HUES48 (cell line): ENCODE data around the gene EEPD1.
"Not testable (repeated sequence)": the region's sequence is repeated elsewhere in the genome, so short reads cannot be mapped to it uniquely, and the experiment has no call there.

Experiments used
- H3K27ac ChIP-seq: one replicate; pipeline ENCODE4 v1.7.0; 2013; ENCODE audit warnings: low read depth, low read length, inconsistent platforms
- H3K27me3 ChIP-seq: 2 replicates; pipeline ENCODE4 v1.6.1; 2013; ENCODE audit warnings: mild to moderate bottlenecking, low read length; ENCODE audit not compliant: control insufficient read depth, insufficient read depth
- H3K36me3 ChIP-seq: 2 replicates; pipeline ENCODE4 v1.6.1; 2013; ENCODE audit warnings: low read length; ENCODE audit not compliant: control insufficient read depth, insufficient read depth
- H3K4me1 ChIP-seq: 2 replicates; pipeline ENCODE4 v1.6.1; 2013; ENCODE audit warnings: mild to moderate bottlenecking, low read length; ENCODE audit not compliant: control insufficient read depth, insufficient read depth
- H3K4me3 ChIP-seq: 2 replicates; pipeline ENCODE4 v1.5.1; 2013; ENCODE audit warnings: mild to moderate bottlenecking, low read depth, low read length
- H3K9ac ChIP-seq: 2 replicates; pipeline ENCODE4 v1.6.1; 2013; ENCODE audit warnings: mild to moderate bottlenecking, low read depth, low read length, moderate library complexity
- H3K9me3 ChIP-seq: 2 replicates; pipeline ENCODE4 v1.6.1; 2013; ENCODE audit warnings: low read length; ENCODE audit not compliant: control insufficient read depth, insufficient read depth

EEPD1 gene

DNA sequence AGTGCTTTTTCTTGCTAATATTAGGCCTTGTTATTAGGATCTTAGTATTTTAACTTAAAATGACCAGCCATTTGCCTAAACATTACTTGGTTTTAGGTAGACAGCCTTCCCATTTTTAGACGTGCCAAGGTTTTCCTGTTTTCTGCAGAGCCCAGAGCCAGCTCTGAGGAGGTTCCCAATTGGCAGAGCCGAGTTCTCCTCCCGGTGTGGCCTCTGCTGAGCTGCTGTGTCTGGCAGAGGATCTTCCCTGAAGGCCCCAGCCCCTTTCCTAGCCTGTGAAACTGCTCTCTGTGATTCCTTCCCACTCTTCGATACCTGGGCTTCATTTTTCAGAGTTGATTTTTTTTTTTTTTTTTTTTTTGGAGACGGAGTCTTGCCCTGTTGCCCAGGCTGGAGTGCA is 91.4 kb downstream of the EEPD1 start:
- Histone ChIP-seq H3K4me1 (no peaks in the 10 kb centered on the region), H3K4me3 (no peak overlapping the region), H3K9me3 (peaks cover 4% of the 10 kb centered on the region; the same call in 1 of the 2 replicates), H3K27ac (no peak overlapping the region), H3K27me3 (no peaks in the 10 kb centered on the region), H3K9ac (no peak overlapping the region), H3K36me3 (no peaks in the 10 kb centered on the region)

DNA sequence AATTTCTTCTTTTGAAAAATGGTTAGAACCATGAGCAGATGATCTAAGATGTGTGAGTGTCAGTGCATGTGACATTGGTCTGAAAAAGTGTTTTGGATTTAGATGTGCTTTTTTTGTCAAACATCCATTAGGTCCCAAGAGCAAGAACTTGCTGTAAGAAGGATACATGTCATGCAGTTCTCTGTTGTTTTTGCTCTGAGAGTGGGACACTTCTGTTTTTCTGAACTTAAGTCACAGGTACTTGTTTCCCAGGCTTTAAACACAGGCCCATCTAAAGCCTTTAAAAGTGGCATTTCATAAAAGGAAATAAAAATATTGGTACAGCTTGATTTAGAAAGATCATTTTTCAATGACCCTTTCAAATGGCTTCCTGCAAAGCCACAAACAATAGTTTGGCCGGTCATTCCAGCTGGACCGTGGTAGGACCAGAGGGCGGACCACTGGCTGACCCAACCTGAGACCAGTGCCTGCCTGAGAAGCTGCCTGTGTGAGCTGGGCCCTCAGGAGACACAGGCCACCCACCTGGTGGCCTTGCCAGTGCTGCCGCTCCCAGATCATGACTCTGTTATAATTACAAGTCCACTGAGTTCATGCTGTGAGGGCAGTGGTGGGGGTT is 92.7 kb downstream of the EEPD1 start:
- no peaks in the 10 kb centered on the region for H3K9me3 ChIP-seq
- H3K9ac ChIP-seq: no peak overlapping the region
- H3K27ac ChIP-seq: no peak overlapping the region
- H3K27me3 ChIP-seq: no peaks in the 10 kb centered on the region
- no peaks in the 10 kb centered on the region for H3K4me1 ChIP-seq
- H3K4me3 ChIP-seq: no peak overlapping the region
- no peaks in the 10 kb centered on the region for H3K36me3 ChIP-seq

DNA sequence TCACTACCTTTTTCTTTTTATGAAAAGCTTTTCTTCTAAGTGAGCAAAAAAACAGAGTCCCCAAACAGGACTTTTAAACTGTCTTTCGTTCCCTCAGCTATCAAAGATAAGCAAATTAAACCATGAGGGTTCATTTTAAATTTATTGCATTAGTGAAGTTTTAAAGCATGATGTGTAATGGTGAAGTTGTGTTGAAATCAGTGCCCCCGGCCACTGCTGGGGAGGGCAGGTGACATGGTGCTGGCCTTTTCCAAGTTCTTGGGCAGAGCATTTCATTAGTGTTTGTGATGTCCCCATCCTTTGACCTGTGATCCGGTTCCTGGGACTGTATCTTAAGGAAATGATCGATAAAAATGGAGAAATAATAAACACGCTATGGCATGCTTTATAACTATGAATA is 96.0 kb downstream of the EEPD1 start:
- Histone ChIP-seq H3K9ac (no peak overlapping the region), H3K4me1 (no peaks in the 10 kb centered on the region), H3K9me3 (no peaks in the 10 kb centered on the region), H3K4me3 (no peak overlapping the region), H3K27me3 (no peaks in the 10 kb centered on the region), H3K27ac (no peak overlapping the region), H3K36me3 (no peaks in the 10 kb centered on the region)

GRCh38 chr7:36253699-36254098 is 100.6 kb downstream of the EEPD1 start:
- Histone ChIP-seq H3K27me3 (no peaks in the 10 kb centered on the region), H3K9me3 (no peaks in the 10 kb centered on the region; the same call in 1 of the 2 replicates), H3K9ac (no peak overlapping the region), H3K27ac (no peak overlapping the region), H3K36me3 (no peaks in the 10 kb centered on the region), H3K4me1 (peaks cover 2% of the 10 kb centered on the region; the same call in 1 of the 2 replicates), H3K4me3 (no peak overlapping the region)

- H3K27me3 ChIP-seq, H3K4me1 ChIP-seq, H3K9me3 ChIP-seq, H3K36me3 ChIP-seq: not testable (repeated sequence)
- Histone ChIP-seq H3K9ac (0 out of 2 replicates have a peak overlapping the region, but pooled peaks have one; percentile 12), H3K27ac (peak overlapping the region; percentile 62), H3K4me3 (peak overlapping the region; percentile 50)
Observed at GRCh38 chr7:36258510-36259259, 105.6 kb downstream of the EEPD1 start.

- no peaks in the 10 kb centered on the region for H3K27me3 ChIP-seq
- H3K27ac ChIP-seq: no peak overlapping the region
- peaks cover 6% of the 10 kb centered on the region; the same call in 1 of the 2 replicates for H3K4me1 ChIP-seq
- H3K36me3 ChIP-seq: no peaks in the 10 kb centered on the region
- no peak overlapping the region for H3K9ac ChIP-seq
- no peak overlapping the region for H3K4me3 ChIP-seq
- H3K9me3 ChIP-seq: no peaks in the 10 kb centered on the region; the same call in 1 of the 2 replicates
Observed at GRCh38 chr7:36260481-36260880, 107.4 kb downstream of the EEPD1 start.

- H3K9ac ChIP-seq: no peak overlapping the region
- peaks cover 6% of the 10 kb centered on the region; the same call in 1 of the 2 replicates for H3K4me1 ChIP-seq
- H3K27me3 ChIP-seq: no peaks in the 10 kb centered on the region
- no peak overlapping the region for H3K4me3 ChIP-seq
- H3K27ac ChIP-seq: no peak overlapping the region
- H3K36me3 ChIP-seq: no peaks in the 10 kb centered on the region
- no peaks in the 10 kb centered on the region for H3K9me3 ChIP-seq
Observed at GRCh38 chr7:36261019-36261754, 108.1 kb downstream of the EEPD1 start.

DNA sequence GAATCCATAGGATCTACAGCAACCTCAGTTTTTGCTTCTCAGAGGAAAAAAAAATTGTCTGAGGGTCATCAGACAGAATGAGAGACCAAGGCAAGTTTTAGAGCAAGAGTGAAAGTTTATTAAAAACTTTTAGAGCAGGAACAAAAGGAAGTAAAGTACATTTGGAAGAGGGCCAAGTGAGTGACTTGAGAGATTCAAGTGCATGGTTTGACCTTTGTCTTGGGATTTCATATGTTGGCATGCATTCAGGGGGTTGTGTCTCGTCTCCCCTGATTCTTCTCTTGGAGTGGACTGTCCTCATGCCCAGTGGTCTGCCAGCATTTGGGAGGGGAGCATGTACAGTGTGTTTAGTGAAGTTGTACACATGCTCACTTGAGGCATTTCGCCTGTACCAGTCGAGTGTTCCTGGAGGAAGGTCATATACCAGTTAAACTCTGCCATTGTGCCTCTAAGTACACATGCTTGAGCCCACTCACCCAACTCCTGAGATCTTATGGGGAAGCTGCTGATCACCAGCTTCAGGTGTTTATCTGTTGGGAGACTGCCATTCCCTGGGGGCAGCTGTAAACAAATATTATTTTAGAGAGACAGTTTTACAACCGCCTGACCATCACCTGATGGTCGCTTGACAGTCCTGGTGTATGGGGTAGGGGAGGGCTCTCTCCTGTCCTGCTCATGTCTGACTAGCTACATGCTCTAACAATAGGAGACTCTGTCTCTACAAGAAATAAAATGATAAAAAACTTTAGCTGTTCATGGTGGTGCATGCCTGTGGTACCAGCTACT is 109.4 kb downstream of the EEPD1 start:
- Histone ChIP-seq H3K4me1 (peaks cover 6% of the 10 kb centered on the region; the same call in 1 of the 2 replicates), H3K9ac (no peak overlapping the region)

DNA sequence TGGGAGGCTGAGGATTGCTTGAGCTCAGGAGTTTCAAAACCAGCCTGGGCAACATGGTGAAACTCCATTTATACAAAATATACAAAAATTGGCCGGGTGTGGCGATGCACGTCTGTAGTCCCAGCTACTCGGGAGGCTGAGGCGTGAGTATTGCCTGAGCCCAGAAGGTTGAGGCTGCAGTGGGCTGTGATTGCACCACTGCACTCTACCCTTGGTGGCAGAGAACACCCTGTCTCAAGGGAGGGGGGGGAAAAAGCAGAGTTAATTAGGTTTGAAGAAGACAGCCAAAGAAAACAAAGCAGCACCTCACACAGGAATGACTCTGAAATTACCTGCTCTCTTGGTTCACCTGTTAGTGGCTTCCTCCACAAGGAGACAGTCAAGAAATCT is 110.0 kb downstream of the EEPD1 start:
- H3K4me1 ChIP-seq: peaks cover 6% of the 10 kb centered on the region; the same call in 1 of the 2 replicates
- H3K27ac ChIP-seq: no peak overlapping the region
- no peak overlapping the region for H3K9ac ChIP-seq

More for the DNA sequence above, 109.4 kb downstream of the EEPD1 start:
- no peaks in the 10 kb centered on the region for H3K27me3 ChIP-seq
- H3K27ac ChIP-seq: no peak overlapping the region
- no peak overlapping the region for H3K4me3 ChIP-seq
- no peaks in the 10 kb centered on the region for H3K36me3 ChIP-seq
- H3K9me3 ChIP-seq: no peaks in the 10 kb centered on the region

DNA sequence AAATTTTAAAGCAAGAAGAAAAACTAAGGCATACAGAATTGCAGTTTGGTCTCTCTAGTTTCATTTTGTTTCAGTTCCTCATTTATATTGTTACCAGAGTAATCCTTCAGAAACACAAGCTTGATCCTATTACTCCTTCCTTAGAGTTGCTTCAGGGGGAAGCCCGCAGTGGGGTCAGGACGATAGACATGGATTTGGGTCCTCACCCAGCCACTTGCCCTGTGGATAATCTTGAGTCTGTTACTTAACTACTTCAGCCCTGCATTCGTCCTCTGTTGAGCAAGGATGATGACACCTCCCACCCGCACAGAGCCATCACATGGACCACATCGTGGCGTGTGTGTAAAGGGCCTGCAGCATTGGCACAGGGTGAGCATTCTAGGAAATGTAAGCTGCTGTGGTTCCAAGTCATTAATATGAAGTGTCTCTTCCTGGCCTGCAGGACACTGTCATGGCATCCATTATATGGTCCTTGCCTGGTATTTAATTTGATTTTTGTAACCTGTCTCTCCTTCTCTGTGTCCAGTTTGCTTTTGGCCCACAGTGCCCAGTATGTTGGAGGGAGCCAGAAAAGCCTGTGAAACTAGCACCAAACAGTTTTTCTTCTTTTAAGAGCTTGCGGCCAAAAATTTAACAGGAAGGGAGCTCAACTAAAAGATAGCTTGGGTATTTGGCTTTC is 111.2 kb downstream of the EEPD1 start:
- H3K9ac ChIP-seq: no peak overlapping the region
- H3K36me3 ChIP-seq: no peaks in the 10 kb centered on the region
- no peak overlapping the region for H3K27ac ChIP-seq
- no peaks in the 10 kb centered on the region for H3K27me3 ChIP-seq
- H3K4me3 ChIP-seq: no peak overlapping the region
- H3K9me3 ChIP-seq: no peaks in the 10 kb centered on the region
- H3K4me1 ChIP-seq: no peaks in the 10 kb centered on the region; the same call in 1 of the 2 replicates

More for the DNA sequence above, 110.0 kb downstream of the EEPD1 start:
- H3K36me3 ChIP-seq: no peaks in the 10 kb centered on the region
- no peaks in the 10 kb centered on the region for H3K27me3 ChIP-seq
- no peak overlapping the region for H3K4me3 ChIP-seq
- no peaks in the 10 kb centered on the region for H3K9me3 ChIP-seq
